Stomach (tissue), 9 donors: ENCODE data around the gene SFXN1. TPM values are rescaled to one million over a fixed set of nuclear protein-coding genes. Genes with fewer than 3 reads are reported as not detected.

Experiments used
- DNase-seq, 2 donors: peaks; one replicate each; pipeline versions ENCODE4 v3.0.0 to v3.0.0-alpha.2; 2013 to 2019
- H3K27ac ChIP-seq, 5 donors: fragments of 200-600 bp in 4 of 5; sonication (generic) in 4 of 5; one replicate each; pipeline ENCODE4 v1.5.1; 2013 to 2019; ENCODE audit warnings: mild to moderate bottlenecking in 1 of 5, moderate library complexity in 1 of 5
- H3K27me3 ChIP-seq, 3 donors: fragments of 200-600 bp; sonication (generic); one replicate each; pipeline ENCODE4 v1.5.1; 2017 to 2019; ENCODE audit warnings: mixed run types in 1 of 3
- H3K36me3 ChIP-seq, 4 donors: fragments of 200-600 bp; sonication (generic); 1 replicate in 3 of 4; 2 replicates in 1 of 4; pipeline ENCODE4 v1.5.1; 2016 to 2019
- H3K4me1 ChIP-seq, 4 donors: fragments of 200-600 bp; sonication (generic); one replicate each; pipeline ENCODE4 v1.5.1; 2016 to 2019
- H3K4me3 ChIP-seq, 4 donors: fragments of 200-600 bp; sonication (generic) in 3 of 4; one replicate each; pipeline ENCODE4 v1.5.1; 2016 to 2019; ENCODE audit warnings: mild to moderate bottlenecking in 1 of 4
- H3K9me3 ChIP-seq, 4 donors: fragments of 200-600 bp; sonication (generic); one replicate each; pipeline ENCODE4 v1.5.1; 2016 to 2019
- EP300 ChIP-seq: sonication (generic); formaldehyde crosslinking; IDR thresholded peaks from one replicate; pipeline ENCODE4 v1.6.1; 2017; ENCODE audit warnings: antibody characterized with exemption
- POLR2A ChIP-seq, 4 donors: fragments of 450-650 bp; IDR thresholded peaks; one replicate each; pipeline ENCODE4 v1.6.1; 2016; ENCODE audit warnings: antibody characterized with exemption in 4 of 4, control low read depth in 2 of 4, mild to moderate bottlenecking in 1 of 4, moderate library complexity in 1 of 4
- POLR2AphosphoS5 ChIP-seq, 3 donors: sonication (generic); formaldehyde crosslinking; IDR thresholded peaks; one replicate each; pipeline ENCODE4 v1.6.1; 2016; ENCODE audit warnings: antibody characterized with exemption in 3 of 3
- WGBS, 5 donors: extraction: QIAGEN DNeasy Blood & Tissue Kit in 3 of 5; methylation state at CpG; one replicate each; pipeline versions ENCODE4 v1.1.5 to v1.1.7; 2013 to 2018; 5-methylcytosine and 5-hydroxymethylcytosine counted together
- intact Hi-C: fragments of 100-400 bp; cut with DNase I; formaldehyde crosslinking; loops from one replicate; pipeline ENCODE4 v1.15.1; 2023; ENCODE audit warnings: low total_unique reads
- polyA plus RNA-seq, 3 donors: library from polyadenylated mRNA; stranded (reverse); fragments of 200-250 nt; gene quantifications; one replicate each; pipeline ENCODE4 v1.2.3, GENCODE V29; 2013
- total RNA-seq, 5 donors: library from RNA; depleted of rRNA; stranded (reverse); fragments of >200 nt; gene quantifications; one replicate each; pipeline versions ENCODE4 v1.1.0 to v1.2.3, GENCODE V29; 2014 to 2016
- TF ChIP-seq, protein P1 (sequence below), 7 experiments: fragments of 450-650 bp in 4 of 7; fragments of 200-600 bp in 3 of 7; sonication (generic) in 3 of 7; IDR thresholded peaks; one replicate each; pipeline ENCODE4 v1.5.1; 2016 to 2019; ENCODE audit warnings: antibody characterized with exemption in 7 of 7, control low read depth in 2 of 7, mild to moderate bottlenecking in 1 of 7
- donor health status: healthy with polysubstance abuse.
- donor health status: Bipolar disorder and iron deficiency.
- donor health status: healthy.

The SFXN1 gene
- total and polyA plus RNA-seq, 8 donors = 8.3 to 33.6 (median 14.0) TPM

GRCh38 chr5:175542966-175543235 lies 64.5 kb downstream of the SFXN1 start:
- Histone ChIP-seq H3K36me3 (no peaks in the 10 kb centered on the region), H3K4me3 (no peak overlapping the region), H3K27ac (no peak overlapping the region), H3K27me3 (peaks cover 0 to 15% (median 0%) of the 10 kb centered on the region in 3 donors), H3K4me1 (peaks cover 0 to 17% (median 9%) of the 10 kb centered on the region in 4 donors), H3K9me3 (no peaks in the 10 kb centered on the region)
- intact Hi-C loops = no loop called here
- no peak for DNase-seq
- WGBS, 5 donors = 57 to 81% (median 67%) methylated on average over 1 of the region's 1 CpG
- no peak for TF ChIP-seq POLR2AphosphoS5 (IDR thresholded peaks at IDR 0.05)
- no peak for TF ChIP-seq POLR2A (IDR thresholded peaks at IDR 0.05)

DNA sequence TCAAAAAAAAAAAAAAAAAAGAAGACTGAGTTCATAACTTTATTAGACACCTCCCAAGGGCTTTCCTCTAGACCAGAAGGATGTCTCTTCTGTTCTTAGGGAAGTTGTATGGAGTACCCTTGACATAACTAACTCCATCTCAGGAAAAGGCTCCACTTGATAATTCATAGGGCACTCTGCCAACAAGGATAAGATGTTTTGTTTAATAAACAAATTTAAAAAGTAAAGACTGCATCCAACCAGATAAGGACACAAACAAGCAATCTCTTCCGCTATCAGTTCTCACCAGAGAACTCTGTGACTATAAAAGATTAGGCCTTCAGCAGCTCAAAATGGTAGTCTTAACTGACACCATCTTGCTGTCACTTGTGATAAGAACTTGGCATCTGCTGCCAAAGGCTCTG lies 65.8 kb downstream of the SFXN1 start:
- TF ChIP-seq POLR2AphosphoS5 (IDR thresholded peaks at IDR 0.05) = no peak
- no peak for TF ChIP-seq POLR2A (IDR thresholded peaks at IDR 0.05)
- TF ChIP-seq EP300 = no peak
- TF ChIP-seq, protein P1, sequence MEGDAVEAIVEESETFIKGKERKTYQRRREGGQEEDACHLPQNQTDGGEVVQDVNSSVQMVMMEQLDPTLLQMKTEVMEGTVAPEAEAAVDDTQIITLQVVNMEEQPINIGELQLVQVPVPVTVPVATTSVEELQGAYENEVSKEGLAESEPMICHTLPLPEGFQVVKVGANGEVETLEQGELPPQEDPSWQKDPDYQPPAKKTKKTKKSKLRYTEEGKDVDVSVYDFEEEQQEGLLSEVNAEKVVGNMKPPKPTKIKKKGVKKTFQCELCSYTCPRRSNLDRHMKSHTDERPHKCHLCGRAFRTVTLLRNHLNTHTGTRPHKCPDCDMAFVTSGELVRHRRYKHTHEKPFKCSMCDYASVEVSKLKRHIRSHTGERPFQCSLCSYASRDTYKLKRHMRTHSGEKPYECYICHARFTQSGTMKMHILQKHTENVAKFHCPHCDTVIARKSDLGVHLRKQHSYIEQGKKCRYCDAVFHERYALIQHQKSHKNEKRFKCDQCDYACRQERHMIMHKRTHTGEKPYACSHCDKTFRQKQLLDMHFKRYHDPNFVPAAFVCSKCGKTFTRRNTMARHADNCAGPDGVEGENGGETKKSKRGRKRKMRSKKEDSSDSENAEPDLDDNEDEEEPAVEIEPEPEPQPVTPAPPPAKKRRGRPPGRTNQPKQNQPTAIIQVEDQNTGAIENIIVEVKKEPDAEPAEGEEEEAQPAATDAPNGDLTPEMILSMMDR (IDR thresholded peaks at IDR 0.05) = no peak
- intact Hi-C loops = no loop called here
- H3K4me1 ChIP-seq = peaks cover 0 to 17% (median 9%) of the 10 kb centered on the region in 4 donors
- H3K27ac ChIP-seq = no peak overlapping the region
- H3K4me3 ChIP-seq = no peak overlapping the region
- no peak for DNase-seq
- H3K9me3 ChIP-seq = no peaks in the 10 kb centered on the region
- H3K27me3 ChIP-seq = peaks cover 0 to 25% (median 0%) of the 10 kb centered on the region in 3 donors
- 88 to 97% (median 91%) methylated on average over 1 of the region's 1 CpG for WGBS, 5 donors
- no peaks in the 10 kb centered on the region for H3K36me3 ChIP-seq

DNA sequence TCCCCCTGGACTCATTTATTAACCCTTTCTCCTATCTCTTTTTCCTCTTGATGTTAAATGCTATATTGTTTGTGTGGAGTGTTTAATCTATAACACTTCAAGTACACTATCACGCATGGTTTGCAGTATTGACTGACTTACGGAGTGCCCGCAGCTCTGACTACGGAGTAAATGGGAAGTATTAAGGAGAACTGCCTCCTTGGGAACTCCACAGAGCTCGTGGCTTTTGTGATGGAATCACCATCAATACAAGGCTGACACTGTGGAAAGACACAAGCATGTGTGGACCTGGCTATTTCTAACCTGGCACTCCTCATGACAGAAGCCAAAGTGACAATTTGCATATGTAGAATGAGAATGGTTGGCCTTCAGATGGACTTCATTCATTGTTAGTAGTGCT lies 66.2 kb downstream of the SFXN1 start:
- H3K36me3 ChIP-seq = no peaks in the 10 kb centered on the region
- DNase-seq = no peak
- H3K4me1 ChIP-seq = peaks cover 0 to 17% (median 9%) of the 10 kb centered on the region in 4 donors
- 90 to 96% (median 92%) methylated on average over 5 of the region's 5 CpGs for WGBS, 5 donors
- H3K4me3 ChIP-seq = no peak overlapping the region
- H3K9me3 ChIP-seq = no peaks in the 10 kb centered on the region
- no peak overlapping the region for H3K27ac ChIP-seq
- TF ChIP-seq POLR2A (IDR thresholded peaks at IDR 0.05) = no peak
- TF ChIP-seq EP300 = no peak
- TF ChIP-seq, protein P1 (IDR thresholded peaks at IDR 0.05) = no peak
- no peak for TF ChIP-seq POLR2AphosphoS5 (IDR thresholded peaks at IDR 0.05)
- H3K27me3 ChIP-seq = peaks cover 0 to 30% (median 0%) of the 10 kb centered on the region in 3 donors
- intact Hi-C loops = no loop called here

- intact Hi-C loops = no loop called here
- peaks cover 0 to 8% (median under 1%) of the 10 kb centered on the region in 4 donors for H3K4me1 ChIP-seq
- TF ChIP-seq EP300 = no peak
- TF ChIP-seq POLR2A (IDR thresholded peaks at IDR 0.05) = no peak
- no peak for TF ChIP-seq POLR2AphosphoS5 (IDR thresholded peaks at IDR 0.05)
- TF ChIP-seq, protein P1 (IDR thresholded peaks at IDR 0.05) = no peak
- no peaks in the 10 kb centered on the region for H3K9me3 ChIP-seq
- peaks cover 0 to 30% (median 0%) of the 10 kb centered on the region in 3 donors for H3K27me3 ChIP-seq
- H3K4me3 ChIP-seq = no peak overlapping the region
- no peaks in the 10 kb centered on the region for H3K36me3 ChIP-seq
- no peak for DNase-seq
- no peak overlapping the region for H3K27ac ChIP-seq
Measured at GRCh38 chr5:175547842-175548241, 69.5 kb downstream of the SFXN1 start.

DNA sequence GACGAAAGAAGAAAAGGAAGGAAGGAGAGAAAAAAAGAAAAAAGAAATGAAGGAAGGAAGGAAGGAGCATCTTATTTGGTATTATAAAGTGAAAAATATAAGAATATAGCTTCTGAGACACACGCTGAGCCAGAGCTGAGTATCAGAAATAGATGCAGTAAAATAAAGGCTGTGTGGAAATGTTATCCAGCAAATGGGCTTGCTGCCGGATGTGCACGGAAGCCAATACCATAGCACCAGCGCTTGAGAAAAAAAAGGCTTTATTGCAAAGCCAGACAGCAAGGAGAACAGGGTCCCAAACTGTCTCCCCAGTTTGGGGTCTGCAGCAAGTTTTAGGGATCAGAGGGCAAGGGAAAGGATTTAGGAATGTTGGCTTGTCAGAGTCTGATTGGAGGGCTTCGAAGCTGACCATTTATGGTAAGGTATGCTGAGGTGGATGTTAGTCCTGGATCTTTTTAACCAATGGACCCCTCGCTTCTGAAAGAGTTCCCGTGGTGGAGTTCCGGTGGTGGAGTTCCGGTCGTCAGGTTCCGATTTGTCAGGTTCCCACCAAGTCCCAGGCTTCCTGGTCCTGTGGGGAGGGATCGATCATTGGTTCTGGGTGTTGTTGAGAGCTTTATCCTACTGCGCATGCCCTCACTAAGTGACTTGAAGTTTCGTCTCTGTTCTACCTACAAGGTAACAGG lies 70.4 kb downstream of the SFXN1 start:
- TF ChIP-seq POLR2A (IDR thresholded peaks at IDR 0.05) = no peak
- no peak for TF ChIP-seq EP300
- TF ChIP-seq POLR2AphosphoS5 (IDR thresholded peaks at IDR 0.05) = no peak
- TF ChIP-seq, protein P1 (IDR thresholded peaks at IDR 0.05) = no peak
- peaks cover 0 to 8% (median 0%) of the 10 kb centered on the region in 4 donors for H3K4me1 ChIP-seq
- intact Hi-C loops = no loop called here
- no peak overlapping the region for H3K4me3 ChIP-seq
- no peak for DNase-seq
- peaks cover 0 to 30% (median 0%) of the 10 kb centered on the region in 3 donors for H3K27me3 ChIP-seq
- no peaks in the 10 kb centered on the region for H3K36me3 ChIP-seq
- H3K27ac ChIP-seq = no peak overlapping the region
- 76 to 84% (median 81%) methylated on average over 15 of the region's 15 CpGs for WGBS, 5 donors
- H3K9me3 ChIP-seq = no peaks in the 10 kb centered on the region
